Caco-2 (cell line): ENCODE data around the gene CISTR. TPM values are rescaled to one million over a fixed set of nuclear protein-coding genes. Genes with fewer than 3 reads are reported as not detected.

ENCODE experiments used
- BruUV-seq: library from RNA; stranded (reverse); fragments of 400-500 nt; replicated peaks from 2 replicates; lab custom pipeline; 2021; lab: Mats Ljungman, UMichigan
- CTCF ChIA-PET: fragments of 300-600 bp; sonication (Branson Sonifier 250); formaldehyde crosslinking; loops from one replicate; lab custom pipeline; 2022; ENCODE audit warnings: antibody characterized with exemption; lab: Charles Lee
- POLR2A ChIA-PET: fragments of 300-600 bp; sonication (Branson Sonifier 250); formaldehyde crosslinking; loops from one replicate; lab custom pipeline; 2022; ENCODE audit warnings: antibody characterized with exemption; lab: Charles Lee
- DNase-seq, 2 experiments: peaks; one replicate each; pipeline versions ENCODE4 v3.0.0 to v3.0.0-alpha.2; 2020 to 2022
- H3K27me3 ChIP-seq: replicated peaks from 2 replicates; pipeline ENCODE4 v1.6.0; 2011; ENCODE audit warnings: low read length; ENCODE audit not compliant: control insufficient read depth, insufficient read depth
- H3K36me3 ChIP-seq: 2 replicates; pipeline ENCODE4 v1.5.1; 2011; ENCODE audit warnings: low read length; ENCODE audit not compliant: control insufficient read depth, insufficient read depth
- H3K4me1 ChIP-seq: fragments of 250-450 bp; sonication (Bioruptor Pico); 2 replicates; pipeline ENCODE4 v1.5.1; 2020; ENCODE audit warnings: mild to moderate bottlenecking
- H3K4me3 ChIP-seq: 2 replicates; pipeline ENCODE4 v1.5.1; 2011; ENCODE audit warnings: low read depth, mild to moderate bottlenecking, control low read depth, low read length
- H3K9me3 ChIP-seq: fragments of 250-450 bp; sonication (Bioruptor Pico); 2 replicates; pipeline ENCODE4 v1.5.1; 2020; ENCODE audit warnings: mild to moderate bottlenecking, moderate library complexity
- H3K27ac Mint-ChIP-seq: one replicate; pipeline ENCODE4 v1.8.0; 2022; ENCODE audit warnings: mixed read lengths; ENCODE audit not compliant: unreplicated experiment
- H3K27me3 Mint-ChIP-seq: one replicate; pipeline ENCODE4 v1.8.0; 2022; ENCODE audit warnings: mixed read lengths; ENCODE audit not compliant: insufficient read depth, unreplicated experiment
- H3K36me3 Mint-ChIP-seq: one replicate; pipeline ENCODE4 v1.8.0; 2022; ENCODE audit warnings: mild to moderate bottlenecking, mixed read lengths; ENCODE audit not compliant: insufficient read depth, unreplicated experiment
- H3K4me1 Mint-ChIP-seq: one replicate; pipeline ENCODE4 v1.8.0; 2022; ENCODE audit warnings: low read depth, mixed read lengths; ENCODE audit not compliant: unreplicated experiment
- H3K4me3 Mint-ChIP-seq: one replicate; pipeline ENCODE4 v1.8.0; 2022; ENCODE audit warnings: mild to moderate bottlenecking, moderate library complexity, mixed read lengths; ENCODE audit not compliant: unreplicated experiment
- H3K9me3 Mint-ChIP-seq: one replicate; pipeline ENCODE4 v1.8.0; 2022; ENCODE audit warnings: mixed read lengths; ENCODE audit not compliant: unreplicated experiment
- intact Hi-C: fragments of 100-400 bp; cut with micrococcal nuclease; formaldehyde crosslinking; loops from one replicate; pipeline ENCODE4 v1.10.0; 2022; ENCODE audit not compliant: unreplicated experiment
- total RNA-seq: library from RNA; stranded (reverse); gene quantifications from 2 replicates; pipeline ENCODE4 v1.2.3, GENCODE V29; 2022
- TF ChIP-seq, protein P1 (sequence below), 2 experiments: fragments of 200-600 bp in 1 of 2; IDR thresholded peaks; 1 replicate in 1 of 2; 2 replicates in 1 of 2; pipeline versions ENCODE4 v1.5.1 to v1.8.0; 2011 to 2022; ENCODE audit warnings: antibody characterized with exemption in 1 of 2, control low read depth in 1 of 2, inconsistent platforms in 1 of 2, low read depth in 1 of 2, low read length in 1 of 2, mild to moderate bottlenecking in 1 of 2, moderate library complexity in 1 of 2; ENCODE audit not compliant: insufficient read depth in 1 of 2, severe bottlenecking in 1 of 2, unreplicated experiment in 1 of 2

CISTR gene
- total RNA-seq, 1 experiment from 2014 or later, result not detected

DNA sequence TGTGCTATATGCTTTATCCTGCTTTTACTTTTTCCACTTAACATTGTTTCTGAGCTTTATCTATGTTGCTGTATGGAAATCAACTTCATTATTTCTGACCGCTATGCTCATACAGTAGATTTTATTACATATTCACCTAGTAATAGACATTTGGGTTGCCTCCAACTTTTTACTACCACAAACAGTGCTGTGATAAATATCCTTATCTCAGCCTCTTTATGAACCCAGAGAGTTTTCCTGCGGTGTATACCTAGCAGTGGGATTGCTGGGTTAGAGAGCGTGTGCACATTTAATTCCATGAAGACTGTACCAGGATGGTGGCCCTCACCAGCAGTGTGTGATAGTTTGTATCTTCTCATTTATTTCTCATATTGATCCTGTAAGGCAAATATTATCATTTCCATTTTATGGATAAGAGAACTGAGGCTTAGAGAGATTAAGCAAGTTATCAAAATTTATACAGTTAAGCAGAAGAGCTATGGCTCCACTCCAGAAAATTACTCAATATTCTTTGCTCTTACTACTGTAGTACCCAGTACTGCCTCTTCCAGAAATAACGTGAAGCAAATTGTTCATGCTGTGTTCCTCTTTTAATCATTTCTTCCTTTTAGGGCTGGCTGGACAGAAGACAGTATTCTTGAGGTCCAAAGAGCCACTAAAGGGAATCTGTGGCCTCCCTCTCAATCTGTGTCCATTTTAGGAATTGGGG lies 26.3 kb upstream of the CISTR start:
- CTCF ChIA-PET, result no interaction called here
- no peaks in the 10 kb centered on the region for H3K4me1 ChIP-seq
- BruUV-seq, result no TSS peak
- Mint-ChIP-seq H3K4me3 (no peak overlapping the region), H3K27me3 (peaks cover 10% of the 10 kb centered on the region), H3K4me1 (peaks cover 14% of the 10 kb centered on the region), H3K36me3 (no peaks in the 10 kb centered on the region), H3K9me3 (no peaks in the 10 kb centered on the region), H3K27ac (no peak overlapping the region)
- POLR2A ChIA-PET, result no interaction called here
- no peaks in the 10 kb centered on the region for H3K27me3 ChIP-seq
- no peaks in the 10 kb centered on the region for H3K9me3 ChIP-seq
- no peak for DNase-seq
- TF ChIP-seq, protein P1, sequence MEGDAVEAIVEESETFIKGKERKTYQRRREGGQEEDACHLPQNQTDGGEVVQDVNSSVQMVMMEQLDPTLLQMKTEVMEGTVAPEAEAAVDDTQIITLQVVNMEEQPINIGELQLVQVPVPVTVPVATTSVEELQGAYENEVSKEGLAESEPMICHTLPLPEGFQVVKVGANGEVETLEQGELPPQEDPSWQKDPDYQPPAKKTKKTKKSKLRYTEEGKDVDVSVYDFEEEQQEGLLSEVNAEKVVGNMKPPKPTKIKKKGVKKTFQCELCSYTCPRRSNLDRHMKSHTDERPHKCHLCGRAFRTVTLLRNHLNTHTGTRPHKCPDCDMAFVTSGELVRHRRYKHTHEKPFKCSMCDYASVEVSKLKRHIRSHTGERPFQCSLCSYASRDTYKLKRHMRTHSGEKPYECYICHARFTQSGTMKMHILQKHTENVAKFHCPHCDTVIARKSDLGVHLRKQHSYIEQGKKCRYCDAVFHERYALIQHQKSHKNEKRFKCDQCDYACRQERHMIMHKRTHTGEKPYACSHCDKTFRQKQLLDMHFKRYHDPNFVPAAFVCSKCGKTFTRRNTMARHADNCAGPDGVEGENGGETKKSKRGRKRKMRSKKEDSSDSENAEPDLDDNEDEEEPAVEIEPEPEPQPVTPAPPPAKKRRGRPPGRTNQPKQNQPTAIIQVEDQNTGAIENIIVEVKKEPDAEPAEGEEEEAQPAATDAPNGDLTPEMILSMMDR (IDR thresholded peaks at IDR 0.05; ENCODE audit: insufficient read depth in 1 of 2, low read depth in 1 of 2, low read length in 1 of 2, severe bottlenecking in 1 of 2, unreplicated experiment in 1 of 2), result no peak
- H3K4me3 ChIP-seq, result no peak overlapping the region
- H3K36me3 ChIP-seq, result no peaks in the 10 kb centered on the region
- intact Hi-C loops, result no loop called here

DNA sequence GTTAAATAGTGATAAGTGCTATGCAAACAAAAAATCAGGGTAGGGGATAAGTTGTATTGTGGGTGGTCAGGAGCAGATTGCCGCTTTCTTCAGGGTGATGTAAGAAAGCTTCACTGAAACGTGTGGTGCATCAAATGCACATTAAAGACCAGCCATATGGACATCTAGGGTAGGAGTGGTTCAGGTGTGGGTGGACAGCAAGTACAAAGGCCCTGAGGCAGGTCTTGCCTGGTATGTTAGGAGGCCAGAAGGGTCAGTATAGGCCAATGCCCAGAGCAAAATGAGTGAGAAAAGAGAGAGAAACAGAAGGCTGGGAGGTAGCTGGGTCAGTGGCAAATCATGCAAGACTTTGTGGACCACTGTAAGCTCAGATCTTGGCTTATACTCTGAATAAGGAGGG lies 25.6 kb upstream of the CISTR start:
- intact Hi-C loops, result no loop called here
- Mint-ChIP-seq H3K4me3 (no peak overlapping the region), H3K4me1 (peaks cover 14% of the 10 kb centered on the region), H3K9me3 (no peaks in the 10 kb centered on the region), H3K27me3 (peaks cover 7% of the 10 kb centered on the region), H3K36me3 (no peaks in the 10 kb centered on the region), H3K27ac (no peak overlapping the region)
- TF ChIP-seq, protein P1 (IDR thresholded peaks at IDR 0.05; ENCODE audit: insufficient read depth in 1 of 2, low read depth in 1 of 2, low read length in 1 of 2, severe bottlenecking in 1 of 2, unreplicated experiment in 1 of 2), result no peak
- Histone ChIP-seq H3K4me3 (no peak overlapping the region), H3K9me3 (no peaks in the 10 kb centered on the region), H3K27me3 (no peaks in the 10 kb centered on the region), H3K36me3 (no peaks in the 10 kb centered on the region), H3K4me1 (no peaks in the 10 kb centered on the region)
- ChIA-PET CTCF (interaction anchor here (0.6 kb wide), 1 partner anchor 9 kb away, joined by 3 read pairs; no protein-coding TSS in a partner anchor), POLR2A (no interaction called here)
- no TSS peak for BruUV-seq
- no peak for DNase-seq

DNA sequence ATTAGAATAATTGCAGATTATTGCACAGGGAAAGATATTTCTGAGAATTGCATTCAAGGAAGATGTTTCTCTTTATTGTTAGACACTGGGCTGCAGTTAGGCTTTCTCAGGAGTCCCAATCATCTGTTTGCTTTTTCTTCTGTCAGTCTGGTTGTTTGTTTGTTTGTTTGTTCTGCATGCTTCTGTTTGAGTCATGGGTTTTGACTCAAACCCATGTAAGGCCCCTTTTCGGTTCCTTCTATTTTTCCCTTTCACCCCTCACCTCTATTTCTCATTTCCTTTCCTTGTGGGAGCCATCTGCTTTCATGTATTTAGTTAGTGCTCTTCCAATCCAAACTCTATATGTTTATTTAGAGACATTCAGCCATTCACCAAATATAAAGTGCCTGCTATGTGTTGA lies 25.1 kb upstream of the CISTR start:
- Mint-ChIP-seq H3K27ac (no peak overlapping the region), H3K36me3 (no peaks in the 10 kb centered on the region), H3K4me3 (no peak overlapping the region), H3K4me1 (peaks cover 14% of the 10 kb centered on the region), H3K27me3 (peaks cover 6% of the 10 kb centered on the region), H3K9me3 (no peaks in the 10 kb centered on the region)
- ChIA-PET POLR2A (no interaction called here), CTCF (interaction anchor here (0.6 kb wide), 1 partner anchor 8 kb away, joined by 3 read pairs; no protein-coding TSS in a partner anchor)
- BruUV-seq, result no TSS peak
- Histone ChIP-seq H3K4me3 (no peak overlapping the region), H3K4me1 (no peaks in the 10 kb centered on the region), H3K9me3 (no peaks in the 10 kb centered on the region), H3K27me3 (no peaks in the 10 kb centered on the region), H3K36me3 (no peaks in the 10 kb centered on the region)
- no peak for DNase-seq
- TF ChIP-seq, protein P1 (IDR thresholded peaks at IDR 0.05; ENCODE audit: insufficient read depth in 1 of 2, low read depth in 1 of 2, low read length in 1 of 2, severe bottlenecking in 1 of 2, unreplicated experiment in 1 of 2), result no peak
- intact Hi-C loops, result no loop called here
